Vagina (tissue), 2 donors: ENCODE measurements around the gene CDC27. TPM values are rescaled to one million over a fixed set of nuclear protein-coding genes. Genes with fewer than 3 reads are reported as not detected.

Experiments
- DNase-seq, 2 donors: peaks; one replicate each; pipeline ENCODE4 v3.0.0-alpha.2; 2017; ENCODE audit errors: extremely low spot score in 2 of 2
- H3K27ac ChIP-seq: fragments of 200-600 bp; sonication (generic); one replicate; pipeline ENCODE4 v1.5.1; 2019
- H3K27me3 ChIP-seq: fragments of 200-600 bp; sonication (generic); one replicate; pipeline ENCODE4 v1.5.1; 2019
- H3K36me3 ChIP-seq, 2 donors: fragments of 200-600 bp; sonication (generic); one replicate each; pipeline ENCODE4 v1.5.1; 2017 to 2019
- H3K4me1 ChIP-seq: fragments of 200-600 bp; sonication (generic); one replicate; pipeline ENCODE4 v1.5.1; 2019
- H3K4me3 ChIP-seq, 2 donors: fragments of 200-600 bp; sonication (generic); 1 replicate in 1 of 2; 2 replicates in 1 of 2; pipeline ENCODE4 v1.5.1; 2016 to 2019
- H3K9me3 ChIP-seq: fragments of 200-600 bp; sonication (generic); one replicate; pipeline ENCODE4 v1.5.1; 2019
- CTCF ChIP-seq, 3 experiments: fragments of 450-650 bp in 2 of 3; fragments of 200-600 bp in 1 of 3; sonication (generic) in 1 of 3; IDR thresholded peaks; one replicate each; pipeline ENCODE4 v1.5.1; 2017 to 2019; ENCODE audit warnings: antibody characterized with exemption in 3 of 3, mild to moderate bottlenecking in 2 of 3, moderate library complexity in 2 of 3
- POLR2A ChIP-seq, 2 donors: fragments of 450-650 bp; IDR thresholded peaks; one replicate each; pipeline ENCODE4 v1.6.1; 2017; ENCODE audit warnings: antibody characterized with exemption in 2 of 2, mild to moderate bottlenecking in 2 of 2, moderate library complexity in 2 of 2
- POLR2AphosphoS5 ChIP-seq, 2 donors: sonication (generic); formaldehyde crosslinking; IDR thresholded peaks; one replicate each; pipeline ENCODE4 v1.9.0; 2017; ENCODE audit warnings: antibody characterized with exemption in 2 of 2, mild to moderate bottlenecking in 2 of 2, low read depth in 1 of 2; ENCODE audit not compliant: insufficient read depth in 1 of 2
- intact Hi-C: fragments of 100-400 bp; cut with DNase I; formaldehyde crosslinking; loops from one replicate; pipeline ENCODE4 v1.15.1; 2023
- total RNA-seq: library from RNA; depleted of rRNA; stranded (reverse); fragments of >200 nt; gene quantifications from one replicate; pipeline ENCODE4 v1.2.3, GENCODE V29; 2016

Gene CDC27, protein sequence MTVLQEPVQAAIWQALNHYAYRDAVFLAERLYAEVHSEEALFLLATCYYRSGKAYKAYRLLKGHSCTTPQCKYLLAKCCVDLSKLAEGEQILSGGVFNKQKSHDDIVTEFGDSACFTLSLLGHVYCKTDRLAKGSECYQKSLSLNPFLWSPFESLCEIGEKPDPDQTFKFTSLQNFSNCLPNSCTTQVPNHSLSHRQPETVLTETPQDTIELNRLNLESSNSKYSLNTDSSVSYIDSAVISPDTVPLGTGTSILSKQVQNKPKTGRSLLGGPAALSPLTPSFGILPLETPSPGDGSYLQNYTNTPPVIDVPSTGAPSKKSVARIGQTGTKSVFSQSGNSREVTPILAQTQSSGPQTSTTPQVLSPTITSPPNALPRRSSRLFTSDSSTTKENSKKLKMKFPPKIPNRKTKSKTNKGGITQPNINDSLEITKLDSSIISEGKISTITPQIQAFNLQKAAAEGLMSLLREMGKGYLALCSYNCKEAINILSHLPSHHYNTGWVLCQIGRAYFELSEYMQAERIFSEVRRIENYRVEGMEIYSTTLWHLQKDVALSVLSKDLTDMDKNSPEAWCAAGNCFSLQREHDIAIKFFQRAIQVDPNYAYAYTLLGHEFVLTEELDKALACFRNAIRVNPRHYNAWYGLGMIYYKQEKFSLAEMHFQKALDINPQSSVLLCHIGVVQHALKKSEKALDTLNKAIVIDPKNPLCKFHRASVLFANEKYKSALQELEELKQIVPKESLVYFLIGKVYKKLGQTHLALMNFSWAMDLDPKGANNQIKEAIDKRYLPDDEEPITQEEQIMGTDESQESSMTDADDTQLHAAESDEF
- 91.1 TPM for total RNA-seq

DNA sequence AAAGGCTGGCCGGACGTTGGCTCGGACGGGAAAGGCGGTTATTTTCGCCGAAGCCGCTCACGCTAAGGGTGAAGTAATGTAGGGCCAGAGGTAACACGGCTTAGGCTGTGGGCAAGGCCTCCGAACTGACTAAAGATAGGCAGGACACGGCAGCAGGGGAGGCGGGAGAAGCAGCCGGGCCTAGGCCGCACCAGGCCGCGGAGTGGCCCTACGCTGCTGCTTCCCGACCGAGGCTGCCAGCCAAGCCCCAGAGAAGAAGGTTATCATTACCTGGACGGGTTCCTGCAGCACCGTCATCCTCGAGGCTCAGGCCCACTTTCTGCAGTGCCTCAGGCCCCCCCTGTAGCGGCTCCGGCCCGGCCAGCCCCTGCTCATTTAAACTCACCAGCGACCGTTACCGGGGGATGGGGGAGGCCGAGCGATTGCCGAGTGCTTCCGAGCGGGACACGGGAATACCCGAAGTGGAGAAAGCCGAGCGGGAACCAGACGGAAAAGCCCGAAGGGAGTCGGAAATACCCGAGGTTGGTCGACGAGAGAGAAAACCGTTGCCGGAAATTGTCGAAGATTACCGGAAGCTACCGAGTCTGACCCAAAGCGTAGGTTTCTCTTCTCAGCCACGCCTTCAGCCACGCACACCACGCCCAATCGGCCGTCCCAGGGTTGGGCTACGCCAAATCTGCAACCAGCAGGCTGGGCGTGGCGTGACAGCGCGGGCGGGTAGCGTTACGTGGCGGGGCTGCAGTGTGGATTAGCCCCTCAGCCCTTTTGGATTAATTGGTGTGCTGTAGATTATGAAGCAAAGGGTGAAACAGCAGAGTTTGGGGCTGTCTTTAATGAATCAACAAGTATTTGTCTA is at the start of gene CDC27:
Gene CDC27 (minus strand): TSS at position 420 of the 856 bp plus-strand sequence. CDS start 123 bp downstream, at position 297.
- no peaks in the 10 kb centered on the region for H3K27me3 ChIP-seq
- peak within 1 kb of the TSS; percentile 97 for H3K27ac ChIP-seq
- H3K4me1 ChIP-seq, result peaks cover 49% of the 10 kb centered on the region
- no peaks in the 10 kb centered on the region for H3K36me3 ChIP-seq
- TF ChIP-seq POLR2AphosphoS5 (IDR thresholded peaks at IDR 0.05; ENCODE audit: insufficient read depth in 1 of 2, low read depth in 1 of 2), result peak; percentile 89 to 96
- no peak for TF ChIP-seq CTCF (IDR thresholded peaks at IDR 0.05)
- TF ChIP-seq POLR2A (IDR thresholded peaks at IDR 0.05), result peak in 1 of 2 donors; percentile 71
- intact Hi-C loops, result no loop called here
- H3K9me3 ChIP-seq, result no peaks in the 10 kb centered on the region
- DNase-seq, result peak in 1 of 2 donors; percentile 96
- peak within 1 kb of the TSS; percentile 56 to 76 for H3K4me3 ChIP-seq

- Histone ChIP-seq H3K27ac (no peak overlapping the region), H3K4me3 (no peak overlapping the region), H3K27me3 (no peaks in the 10 kb centered on the region), H3K9me3 (no peaks in the 10 kb centered on the region), H3K4me1 (peaks cover 17% of the 10 kb centered on the region), H3K36me3 (no peaks in the 10 kb centered on the region)
- intact Hi-C loops, result no loop called here
- no peak for DNase-seq
- TF ChIP-seq POLR2A (IDR thresholded peaks at IDR 0.05) (no peak), POLR2AphosphoS5 (IDR thresholded peaks at IDR 0.05; ENCODE audit: insufficient read depth in 1 of 2, low read depth in 1 of 2) (no peak), CTCF (IDR thresholded peaks at IDR 0.05) (no peak)
These were observed 49.4 kb upstream of the CDC27 start for GRCh38 chr17:47238321-47239010.

- no peaks in the 10 kb centered on the region for H3K9me3 ChIP-seq
- H3K4me1 ChIP-seq, result peaks cover 17% of the 10 kb centered on the region
- H3K27me3 ChIP-seq, result no peaks in the 10 kb centered on the region
- TF ChIP-seq POLR2AphosphoS5 (IDR thresholded peaks at IDR 0.05; ENCODE audit: insufficient read depth in 1 of 2, low read depth in 1 of 2) (no peak), CTCF (IDR thresholded peaks at IDR 0.05) (no peak), POLR2A (IDR thresholded peaks at IDR 0.05) (no peak)
- H3K36me3 ChIP-seq, result no peaks in the 10 kb centered on the region
- intact Hi-C loops, result no loop called here
- no peak for DNase-seq
- no peak overlapping the region for H3K27ac ChIP-seq
- no peak overlapping the region for H3K4me3 ChIP-seq
These were observed 48.7 kb upstream of the CDC27 start for GRCh38 chr17:47237841-47238240.

DNA sequence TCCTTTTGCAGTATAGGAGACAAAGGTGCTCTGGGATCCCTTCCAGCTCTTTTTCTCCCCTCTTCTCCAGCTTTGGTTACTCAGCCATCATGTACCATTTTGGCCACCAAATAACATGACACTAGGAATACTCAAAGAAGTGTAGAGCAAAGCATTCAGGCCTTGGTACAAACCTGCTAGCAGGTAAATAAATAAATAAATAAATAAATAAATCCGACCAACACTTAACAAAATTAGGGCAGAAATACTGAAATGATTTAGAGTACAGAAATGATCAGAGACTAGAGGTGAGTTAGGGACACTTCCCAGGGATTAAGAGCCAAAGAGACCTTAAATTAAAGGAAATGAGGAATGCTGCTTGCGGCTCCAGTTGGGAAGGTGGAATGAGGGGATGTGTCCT is 46.8 kb upstream of the CDC27 start:
- peaks cover 15% of the 10 kb centered on the region for H3K4me1 ChIP-seq
- H3K27ac ChIP-seq, result no peak overlapping the region
- H3K4me3 ChIP-seq, result no peak overlapping the region
- H3K36me3 ChIP-seq, result no peaks in the 10 kb centered on the region
- TF ChIP-seq CTCF (IDR thresholded peaks at IDR 0.05), result no peak
- intact Hi-C loops, result no loop called here
- H3K9me3 ChIP-seq, result no peaks in the 10 kb centered on the region
- DNase-seq, result no peak
- H3K27me3 ChIP-seq, result no peaks in the 10 kb centered on the region
